Activated CD8-positive, alpha-beta memory T cell treated with anti-CD3 and anti-CD28 coated beads for 24 hours (primary cell): ENCODE data around the gene HIPK2.

Experiments used
- DNase-seq: peaks from one replicate; pipeline ENCODE4 v3.0.0-alpha.2; 2020

Gene HIPK2

DNA sequence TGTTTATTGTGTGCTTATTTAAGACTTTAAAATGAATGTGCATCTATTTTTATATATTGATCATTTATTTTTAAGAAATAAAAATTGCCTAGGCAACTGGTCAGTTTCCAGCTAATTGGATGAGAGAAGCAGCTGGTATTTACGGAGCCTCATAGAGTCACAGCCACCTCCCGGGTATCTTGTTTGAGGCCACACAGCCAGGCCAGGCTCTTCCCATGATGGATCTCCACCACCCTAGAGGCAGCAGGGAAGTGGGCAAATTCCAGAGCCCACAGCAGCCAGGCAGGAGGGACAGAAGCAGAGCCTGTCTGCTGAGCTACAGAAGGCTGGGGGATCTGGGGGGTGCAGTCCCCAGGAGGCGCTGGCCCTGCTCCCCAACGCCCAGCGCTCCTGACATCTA is 192.8 kb downstream of the HIPK2 start:
- DNase-seq, result peak; percentile 7

DNA sequence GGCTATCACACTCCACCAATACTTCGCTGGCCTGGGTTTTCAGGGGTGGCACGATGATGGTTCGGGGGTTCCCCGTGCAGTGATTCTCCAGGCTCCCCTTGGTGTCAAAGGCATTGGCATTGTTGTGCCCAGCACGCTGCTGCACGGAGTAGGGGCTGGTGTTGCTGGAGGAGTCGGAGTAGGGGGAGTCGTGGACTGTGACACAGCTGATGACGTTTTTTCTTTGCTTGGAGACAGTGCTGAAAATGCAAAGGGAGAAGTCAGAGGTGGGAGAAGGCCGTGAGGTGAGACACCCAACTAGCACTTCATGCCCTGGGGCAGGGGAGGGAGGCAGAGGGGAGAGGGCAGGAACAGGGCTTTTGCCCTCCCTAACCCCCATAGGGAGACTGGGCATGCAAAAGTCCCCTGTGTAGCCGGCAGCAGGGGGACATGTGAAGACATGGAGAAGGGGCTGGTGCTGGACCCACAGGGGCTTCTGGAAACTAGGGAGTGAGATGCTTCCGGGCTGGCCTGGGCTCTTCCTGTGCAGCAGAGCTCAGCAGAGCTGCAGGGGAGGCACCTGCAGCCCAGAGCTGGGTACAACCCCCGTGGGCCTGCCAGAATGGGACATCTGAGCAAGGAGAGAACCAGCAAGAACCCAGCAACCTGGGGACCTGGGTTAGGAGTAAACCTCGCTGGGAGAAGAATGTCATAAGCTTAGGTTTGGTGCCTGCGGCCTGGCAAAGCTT is 193.8 kb downstream of the HIPK2 start:
- peak; percentile 54 for DNase-seq

DNA sequence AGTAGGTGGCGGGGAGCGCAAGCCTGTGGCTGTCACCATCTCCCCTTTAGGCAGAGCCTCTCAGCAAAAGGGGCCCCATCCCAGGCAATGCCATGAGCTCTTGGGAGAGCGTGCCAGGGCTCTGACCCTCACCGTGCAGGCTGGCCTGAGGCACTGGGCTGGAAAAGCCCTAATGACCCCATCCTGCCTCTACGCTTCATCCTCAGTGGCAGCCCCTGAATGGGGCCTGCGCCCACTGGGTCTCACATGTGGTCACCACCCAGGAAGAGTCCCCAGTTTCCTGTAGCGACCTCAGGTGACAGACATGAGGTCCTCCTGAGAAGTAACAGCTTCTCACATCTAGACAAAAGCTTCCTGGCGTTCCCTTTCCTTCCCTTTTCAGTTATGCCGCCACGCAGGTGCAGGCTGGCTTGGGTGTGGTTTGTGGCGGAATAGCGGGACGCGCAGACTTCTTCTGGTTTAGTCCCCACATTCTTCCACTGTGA is 195.1 kb downstream of the HIPK2 start:
- peak; percentile 55 for DNase-seq

DNA sequence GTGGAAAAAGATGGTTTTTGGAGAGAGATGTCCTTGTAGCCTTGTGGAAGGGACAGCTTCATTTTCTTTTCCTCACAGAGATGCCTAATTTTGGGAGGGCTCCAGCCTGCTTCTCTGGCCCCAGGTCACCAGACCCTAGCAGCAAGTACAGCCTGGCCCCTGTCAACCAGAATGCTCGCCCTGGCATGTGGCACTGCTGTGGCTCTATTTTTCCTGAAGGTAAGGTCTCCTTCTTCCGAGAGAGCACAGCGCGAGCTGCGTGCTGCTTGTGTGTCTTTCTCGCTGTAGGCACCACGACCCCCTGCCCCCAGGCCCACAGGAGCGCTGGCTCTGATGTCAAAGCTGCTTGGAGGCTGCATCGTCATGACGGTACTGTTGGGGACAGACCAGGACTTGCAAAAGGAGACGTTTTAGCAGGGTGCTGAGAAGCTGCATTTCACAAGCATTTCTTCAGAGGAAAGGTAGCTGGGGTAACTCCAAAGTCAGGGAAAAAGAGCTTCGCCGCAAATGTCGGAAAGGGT is 195.6 kb downstream of the HIPK2 start:
- DNase-seq, result no peak

DNA sequence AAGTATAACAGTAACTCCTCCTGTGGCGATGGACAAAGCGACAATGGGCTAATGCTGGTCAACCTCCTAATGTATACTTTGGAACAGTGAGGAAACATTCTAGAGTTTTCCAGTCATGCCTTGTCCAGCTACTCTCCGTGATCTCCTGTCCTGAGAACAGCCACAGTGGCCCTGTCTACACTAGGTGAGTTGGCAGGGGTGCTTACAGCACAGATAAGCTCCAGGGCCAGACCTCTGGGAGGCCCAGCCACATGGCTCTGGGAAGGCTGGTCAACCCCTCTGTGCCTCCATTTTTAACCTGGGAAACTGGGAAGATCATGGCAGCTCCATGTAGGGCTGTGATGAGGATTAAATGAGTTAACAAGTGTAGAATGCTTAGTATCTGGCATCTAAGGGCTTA is 197.4 kb downstream of the HIPK2 start:
- peak; percentile 24 for DNase-seq

DNA sequence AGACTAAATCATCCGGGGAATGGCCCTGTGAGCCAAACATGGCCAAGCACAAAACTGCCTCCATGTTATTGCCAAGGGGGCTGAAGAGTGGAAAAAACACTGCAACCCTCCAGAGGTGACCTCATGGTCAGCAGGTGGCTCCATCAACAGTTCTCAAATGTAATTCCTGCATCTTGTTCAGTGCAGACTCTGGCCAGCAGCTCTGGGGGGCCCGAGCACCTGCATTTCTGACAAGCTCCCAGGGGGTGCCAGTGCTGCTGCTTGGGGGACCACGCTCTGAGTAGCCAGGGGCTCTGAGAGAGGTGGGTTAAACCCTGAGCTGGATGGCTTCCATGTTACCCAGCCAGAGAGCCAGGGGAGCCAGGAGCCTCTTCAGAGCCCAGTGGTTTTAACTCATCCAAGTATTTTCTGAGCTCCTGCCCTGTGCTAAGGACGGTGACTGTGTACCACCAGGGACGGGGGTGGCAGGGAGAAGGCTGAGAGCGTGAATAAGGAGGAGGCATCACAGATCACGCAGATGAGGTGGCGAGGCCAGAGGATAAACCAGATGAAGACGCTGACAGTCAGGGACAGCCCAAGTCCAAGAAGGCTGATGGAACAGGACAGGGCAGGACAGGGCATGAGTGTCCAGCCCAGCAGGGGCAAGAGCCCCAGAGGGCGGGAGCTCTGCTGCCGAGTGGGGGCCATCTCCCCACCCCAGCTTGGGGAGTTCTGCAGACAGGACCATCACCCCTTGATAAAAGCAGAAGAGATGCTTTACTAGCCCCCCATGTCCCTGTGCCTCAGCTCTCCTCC is 201.4 kb downstream of the HIPK2 start:
- peak; percentile 38 for DNase-seq

DNA sequence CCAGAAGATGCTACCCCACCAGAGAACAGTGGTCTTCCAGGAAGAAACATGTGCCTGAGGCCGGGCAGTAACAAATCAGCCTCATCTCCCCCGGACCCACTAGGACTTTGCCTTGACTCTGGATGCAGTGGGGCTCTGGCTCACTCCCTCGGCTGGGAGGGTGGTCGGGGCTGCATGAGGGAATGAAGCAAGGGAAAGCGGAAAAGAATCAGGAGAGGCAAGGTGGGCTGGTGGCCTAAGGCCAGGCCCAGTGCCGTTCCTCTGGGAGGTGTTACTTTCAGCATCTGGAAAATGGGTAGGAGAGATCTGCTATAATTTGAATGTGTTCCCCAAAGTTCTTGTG is 202.5 kb downstream of the HIPK2 start:
- peak; percentile 40 for DNase-seq

DNA sequence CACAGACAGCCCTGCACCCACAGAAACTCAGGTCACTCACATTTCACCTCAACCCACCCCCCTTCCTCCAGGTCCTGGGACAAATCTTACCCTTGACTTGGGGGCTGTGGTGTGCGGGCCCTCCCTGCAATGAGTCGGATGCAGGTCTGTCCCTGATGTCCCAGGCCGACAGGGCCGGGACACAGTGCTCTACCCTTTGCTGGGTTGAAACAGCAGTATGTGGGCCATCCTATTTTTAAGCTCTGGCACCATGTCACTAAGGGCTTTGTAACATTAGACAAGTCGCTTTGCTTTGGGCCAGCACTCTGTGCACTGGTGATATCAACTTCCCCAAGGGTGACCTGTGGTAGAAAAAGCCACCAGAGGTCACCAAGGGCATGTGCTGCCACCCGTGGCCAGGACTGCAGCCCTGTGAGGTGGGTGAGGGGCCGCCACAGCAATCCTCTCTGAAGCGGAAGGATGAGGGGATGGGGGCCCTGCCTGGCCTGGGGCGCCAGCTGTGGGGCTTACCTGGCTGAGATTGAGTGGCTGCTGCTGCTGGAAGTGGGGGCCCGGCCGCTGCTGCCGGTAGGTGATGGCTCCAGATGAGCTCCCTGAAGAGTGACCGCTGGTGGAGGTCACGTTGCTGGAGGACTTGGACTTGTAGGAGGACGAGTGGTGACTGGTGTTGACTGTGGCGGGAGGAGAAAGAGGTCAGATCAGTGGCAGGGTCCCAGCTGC is 203.0 kb downstream of the HIPK2 start:
- peak; percentile 43 for DNase-seq

DNA sequence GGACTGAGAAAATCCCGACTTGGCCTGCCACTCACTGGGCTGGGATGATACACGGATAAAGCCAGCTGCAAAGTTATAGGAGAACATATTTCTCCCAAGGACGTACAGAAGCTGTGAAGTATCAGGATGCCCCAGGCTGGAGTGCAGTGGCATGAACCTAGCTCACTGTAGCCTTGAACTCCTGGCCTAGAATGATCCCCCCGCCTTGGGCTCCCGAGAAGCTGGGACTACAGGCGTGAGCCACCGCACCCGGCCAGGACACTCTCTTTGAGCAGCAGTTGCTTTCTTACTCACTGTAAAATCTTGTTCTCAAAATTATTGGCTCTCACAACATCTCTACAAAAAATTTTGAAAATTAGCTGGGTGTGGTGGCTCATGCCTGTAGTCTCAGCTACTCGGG is 203.9 kb downstream of the HIPK2 start:
- peak; percentile 32 for DNase-seq

DNA sequence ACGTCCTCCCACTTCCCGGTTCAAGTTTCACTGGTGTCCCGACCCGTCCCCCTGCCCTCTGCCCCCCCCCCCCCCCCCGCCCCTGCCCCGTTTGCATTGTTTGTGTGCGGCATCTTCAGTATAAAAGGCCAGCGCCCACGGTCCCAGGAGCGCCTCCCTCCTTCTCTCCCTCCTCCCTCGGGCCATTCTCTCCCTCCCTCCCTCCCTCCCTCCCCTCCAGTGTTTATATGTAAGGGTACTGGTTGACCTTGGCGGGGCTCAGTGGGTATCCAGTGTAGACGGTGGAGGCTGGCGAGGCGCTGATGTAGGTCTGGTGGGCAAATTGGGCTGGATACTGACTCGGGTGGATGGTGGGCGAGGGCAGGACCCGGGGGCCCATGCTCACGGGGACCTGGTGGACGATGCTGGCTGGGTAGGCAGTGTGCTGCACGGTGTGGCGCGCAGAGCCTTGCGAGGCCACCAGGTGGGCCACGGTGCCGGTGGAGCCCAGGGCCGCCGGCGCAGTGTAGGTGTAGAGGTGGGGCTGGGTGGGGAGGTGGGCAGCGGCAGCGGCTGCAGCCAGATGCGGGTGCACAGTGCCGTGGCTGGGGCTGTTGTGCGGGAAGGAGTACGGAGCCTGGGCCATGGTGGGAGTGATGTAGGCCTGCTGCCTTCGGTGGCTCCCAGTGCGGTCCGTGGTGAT is 205.0 kb downstream of the HIPK2 start:
- DNase-seq, result peak; percentile 44

DNA sequence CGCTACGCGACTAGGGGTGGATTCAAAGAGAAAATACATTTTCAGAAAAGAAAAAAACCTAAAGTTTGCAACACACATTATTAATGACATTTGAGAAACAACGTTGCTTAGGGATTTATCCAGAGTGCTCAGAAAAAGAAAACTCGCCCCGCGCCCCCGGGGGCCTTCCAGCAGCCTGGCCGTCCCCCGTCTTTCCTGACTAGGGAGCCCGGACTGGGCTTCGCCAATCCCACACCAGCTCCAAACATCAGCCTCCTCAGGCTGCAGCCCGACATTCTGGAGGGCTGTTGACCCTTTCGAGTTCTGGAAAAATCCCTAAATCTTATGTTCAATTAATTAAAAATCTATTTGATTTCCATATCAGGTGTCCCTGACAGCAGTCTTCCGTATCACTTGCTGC is 205.7 kb downstream of the HIPK2 start:
- DNase-seq, result peak; percentile 19

DNA sequence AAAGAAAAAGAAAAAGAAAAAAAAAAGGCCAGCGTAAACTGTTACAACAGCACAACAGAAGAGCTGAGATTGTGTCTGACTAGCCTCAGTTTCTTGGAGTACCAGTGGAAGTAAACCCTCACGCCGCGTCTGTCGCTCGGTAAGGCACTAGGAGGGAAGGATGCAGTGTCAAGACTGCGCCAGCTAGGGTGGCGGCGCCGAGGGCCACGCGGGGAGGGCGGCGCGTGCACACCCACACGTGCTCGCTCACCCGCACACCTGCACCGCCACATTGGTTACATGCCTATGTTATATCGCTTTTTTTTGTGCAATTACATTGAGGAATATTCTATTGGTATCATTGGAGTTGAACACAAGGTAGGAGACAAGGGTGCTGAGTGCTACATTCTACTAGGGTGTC is 206.1 kb downstream of the HIPK2 start:
- DNase-seq, result peak; percentile 15

DNA sequence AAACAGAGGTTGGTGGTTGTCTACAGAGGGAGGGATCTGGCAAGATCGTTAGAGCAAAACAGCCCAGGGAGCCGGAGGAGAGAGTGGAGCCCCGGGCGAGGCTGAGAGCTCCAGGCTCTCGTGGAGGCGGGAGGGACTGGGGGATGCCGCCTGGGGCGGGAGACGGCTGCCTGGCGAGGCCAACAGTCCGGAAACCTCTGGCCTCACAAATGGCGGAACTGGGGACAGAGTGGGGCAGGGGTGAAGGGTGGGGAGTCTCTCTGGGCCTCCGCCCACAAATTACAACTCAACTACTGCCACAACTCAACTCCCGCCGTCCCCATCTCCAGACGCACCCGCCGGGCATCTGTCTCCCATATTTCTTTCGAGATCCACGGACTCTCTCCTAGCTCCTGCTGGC is 206.6 kb downstream of the HIPK2 start:
- no peak for DNase-seq

DNA sequence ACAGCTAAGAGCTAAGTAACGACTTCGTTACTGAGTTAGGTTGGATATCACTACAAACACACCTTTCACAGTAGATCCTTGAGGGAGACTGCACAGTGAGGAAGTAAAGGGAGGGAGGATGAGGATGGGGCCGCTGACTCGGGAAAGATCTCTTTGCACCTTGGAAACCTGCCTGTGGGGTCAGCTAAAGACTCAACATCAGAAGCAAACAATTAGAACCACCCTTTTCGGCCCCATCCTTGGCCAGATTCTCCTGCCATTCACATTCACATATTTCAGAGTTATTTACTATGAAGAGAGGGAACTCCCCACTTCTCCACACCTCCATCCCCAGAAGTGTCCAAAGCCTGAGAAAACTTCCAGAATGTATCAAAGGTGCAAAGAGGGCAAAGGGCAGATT is 207.2 kb downstream of the HIPK2 start:
- no peak for DNase-seq

DNA sequence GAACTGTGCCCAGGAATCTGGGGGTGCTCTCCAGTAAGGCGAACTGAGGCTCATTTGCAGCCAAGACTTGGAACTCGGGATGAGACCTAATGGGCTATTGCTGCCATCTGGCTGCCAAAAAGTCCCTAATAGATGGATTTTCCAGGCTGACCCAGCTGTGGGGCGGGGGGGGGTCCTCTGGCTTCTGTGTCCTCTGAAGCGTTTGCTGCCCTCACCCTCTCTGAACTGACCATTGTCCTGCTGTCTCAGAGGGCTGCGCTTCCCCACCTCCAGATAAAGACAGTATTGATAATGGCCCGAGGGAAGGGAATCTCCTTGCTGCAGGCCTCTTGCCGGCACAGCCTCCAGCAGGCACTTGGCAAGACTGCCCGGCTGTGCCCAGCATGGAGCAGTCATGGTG is 207.7 kb downstream of the HIPK2 start:
- DNase-seq, result no peak

DNA sequence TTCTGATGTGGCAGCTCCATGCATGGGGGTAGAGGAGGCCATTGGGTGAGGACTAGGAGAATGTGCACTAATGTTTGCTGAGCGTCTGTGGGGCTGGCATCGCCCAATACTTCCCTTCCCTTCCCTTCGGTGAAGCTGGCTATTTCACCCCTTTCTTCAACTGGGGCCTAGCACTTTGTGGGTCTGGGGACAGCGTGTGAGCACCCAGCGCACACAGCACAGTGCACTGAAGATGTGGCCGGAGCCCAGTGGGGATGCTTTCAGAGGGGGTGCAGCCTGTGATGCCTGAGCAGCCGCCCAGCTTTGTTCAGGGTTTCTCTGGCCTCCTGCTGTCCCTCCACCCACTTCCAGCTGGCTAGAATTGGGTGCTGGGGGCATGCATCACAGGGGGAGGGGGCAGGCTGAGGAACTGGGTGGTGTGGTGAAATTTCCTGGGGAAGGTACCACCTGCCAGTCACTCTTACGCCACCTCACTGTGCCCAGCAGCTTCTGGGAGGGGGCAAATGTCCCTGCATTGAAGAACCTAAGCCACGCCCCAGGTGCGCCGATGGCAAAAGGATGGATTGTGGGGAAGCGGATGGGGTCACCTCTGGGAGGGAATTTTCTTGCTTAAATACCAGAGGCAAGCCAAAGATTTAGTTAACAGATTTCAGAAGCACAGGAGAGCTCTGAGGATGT is 208.8 kb downstream of the HIPK2 start:
- DNase-seq, result no peak

DNA sequence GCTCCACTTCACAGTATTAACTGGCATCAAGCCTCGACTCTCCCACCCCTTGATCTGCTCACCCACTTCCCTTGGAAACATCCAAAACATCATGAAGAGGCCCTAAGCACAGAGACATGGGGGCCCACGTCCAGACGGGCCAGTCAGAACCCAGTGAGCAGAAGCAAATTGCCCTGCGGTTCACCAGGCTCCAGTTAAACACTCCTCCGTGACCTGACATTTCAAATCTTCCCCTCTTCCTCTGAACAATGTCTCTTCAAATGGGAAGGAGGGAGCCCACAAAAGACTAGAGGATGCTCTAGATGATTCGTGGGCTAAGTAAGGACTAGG is 209.5 kb downstream of the HIPK2 start:
- DNase-seq, result no peak

DNA sequence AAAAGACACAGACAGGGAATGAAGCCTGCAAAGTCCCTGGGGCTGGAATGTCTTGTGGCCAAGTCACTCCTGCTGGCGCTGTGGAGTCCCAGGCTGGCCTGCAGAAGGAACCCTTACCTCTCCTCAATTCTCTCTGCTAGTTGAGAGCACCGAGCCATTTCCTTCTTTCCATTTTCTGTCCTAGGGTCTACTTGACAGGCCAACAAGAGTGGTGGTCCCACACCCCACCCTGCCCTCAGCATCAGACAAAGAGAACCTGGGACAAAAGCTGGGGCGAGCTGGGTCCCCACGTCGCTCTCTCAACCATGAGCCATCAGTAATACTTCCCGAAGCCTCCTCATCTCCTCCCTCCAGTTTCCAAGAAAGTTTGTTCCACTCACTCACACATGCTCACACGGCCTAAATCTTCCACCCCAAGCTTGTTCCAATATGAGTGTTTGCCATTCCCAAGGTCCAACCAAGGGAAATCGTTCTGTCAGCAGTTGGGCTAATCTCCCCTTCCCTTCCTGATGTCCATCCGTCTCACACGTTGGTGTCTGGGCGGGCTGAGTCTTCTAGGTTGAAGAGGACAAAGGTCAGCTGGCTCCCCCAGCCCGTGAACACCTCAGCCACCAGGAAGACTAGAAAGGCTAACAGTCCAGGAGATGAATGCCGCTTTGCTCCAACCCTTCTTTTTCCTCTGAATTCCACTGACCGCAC is 210.0 kb downstream of the HIPK2 start:
- no peak for DNase-seq

DNA sequence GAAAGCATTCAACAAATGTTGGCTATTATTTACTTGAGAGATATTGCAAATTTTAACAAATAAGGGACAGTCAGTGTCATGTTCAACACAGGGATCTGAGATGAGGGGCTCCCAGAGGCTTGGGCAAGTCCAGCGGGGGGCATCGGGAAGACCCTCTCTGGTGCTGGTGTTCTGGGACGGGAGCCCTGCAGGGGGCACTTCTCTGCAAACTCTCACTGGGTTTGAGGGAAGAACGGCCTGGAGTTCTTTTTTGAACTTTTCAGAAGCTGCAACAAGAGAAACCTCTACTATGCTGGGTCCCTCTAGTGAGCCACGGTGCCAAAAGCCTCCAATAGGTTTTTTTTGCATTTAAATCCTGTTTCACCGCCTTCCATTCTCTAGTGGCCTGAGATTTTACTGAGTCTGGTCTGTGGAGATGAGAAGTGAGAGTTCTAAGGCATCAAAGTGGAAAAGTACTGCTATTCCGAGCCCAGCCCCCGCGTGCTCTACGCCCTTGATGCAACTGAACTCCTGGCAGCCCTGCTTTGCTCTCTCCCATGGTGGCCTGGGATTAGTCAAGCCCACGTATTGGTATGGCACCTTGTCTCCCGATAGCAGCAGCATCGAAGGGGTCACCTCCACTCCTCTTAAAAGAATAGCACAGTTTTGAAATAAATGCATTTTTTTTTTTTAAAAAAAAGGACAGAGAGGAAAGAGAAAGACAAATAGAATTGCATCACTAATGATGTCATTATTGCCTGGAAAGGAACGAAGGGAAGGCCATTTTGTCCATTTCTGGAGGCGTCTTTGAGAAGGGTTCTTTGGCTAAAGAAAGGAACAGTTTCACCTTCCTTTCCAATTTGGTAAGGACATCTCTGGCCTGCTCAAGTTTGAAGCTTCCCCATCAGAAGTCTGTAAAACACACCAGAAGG is 210.8 kb downstream of the HIPK2 start:
- DNase-seq, result no peak

DNA sequence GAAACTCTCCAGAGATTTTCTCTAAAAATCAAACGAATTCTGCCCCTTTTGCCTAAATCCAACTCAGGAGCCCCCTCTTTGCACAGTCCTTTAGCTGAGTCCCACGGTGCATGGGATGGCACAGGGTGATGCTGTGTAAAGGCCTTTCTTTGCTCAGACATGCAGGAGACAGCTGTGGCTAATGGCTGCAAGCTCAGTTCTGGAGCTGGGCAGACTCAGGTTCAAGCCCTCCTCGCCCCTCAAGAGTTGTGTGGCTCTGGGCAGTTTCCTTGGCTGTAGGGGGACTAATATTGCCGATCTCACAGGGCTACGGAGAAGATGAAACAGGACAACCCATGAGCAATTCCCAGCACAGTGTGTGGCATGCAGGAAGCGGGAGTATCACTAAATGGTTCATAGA is 211.7 kb downstream of the HIPK2 start:
- no peak for DNase-seq

DNA sequence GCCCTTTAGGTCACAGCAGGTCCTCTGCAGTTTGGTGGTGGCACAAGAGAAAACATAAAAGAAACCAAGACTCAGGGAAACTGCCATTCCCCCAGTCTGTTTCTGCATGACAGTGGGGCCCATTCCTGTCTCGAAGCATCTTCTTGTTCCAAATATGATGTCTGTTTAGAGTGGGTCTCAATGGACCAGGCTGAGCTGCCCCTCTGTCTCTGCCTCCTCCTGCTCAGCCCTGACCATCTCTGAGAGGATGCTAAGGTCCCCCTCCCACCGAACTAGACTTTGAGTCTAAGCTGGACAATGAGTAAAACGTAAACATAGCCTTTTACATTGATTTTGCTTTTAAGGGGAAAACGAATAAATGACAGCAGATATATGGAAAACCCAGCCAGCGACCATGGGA is 213.9 kb downstream of the HIPK2 start:
- DNase-seq, result no peak
